ENCODE measurements around the gene IL25.

DNA sequence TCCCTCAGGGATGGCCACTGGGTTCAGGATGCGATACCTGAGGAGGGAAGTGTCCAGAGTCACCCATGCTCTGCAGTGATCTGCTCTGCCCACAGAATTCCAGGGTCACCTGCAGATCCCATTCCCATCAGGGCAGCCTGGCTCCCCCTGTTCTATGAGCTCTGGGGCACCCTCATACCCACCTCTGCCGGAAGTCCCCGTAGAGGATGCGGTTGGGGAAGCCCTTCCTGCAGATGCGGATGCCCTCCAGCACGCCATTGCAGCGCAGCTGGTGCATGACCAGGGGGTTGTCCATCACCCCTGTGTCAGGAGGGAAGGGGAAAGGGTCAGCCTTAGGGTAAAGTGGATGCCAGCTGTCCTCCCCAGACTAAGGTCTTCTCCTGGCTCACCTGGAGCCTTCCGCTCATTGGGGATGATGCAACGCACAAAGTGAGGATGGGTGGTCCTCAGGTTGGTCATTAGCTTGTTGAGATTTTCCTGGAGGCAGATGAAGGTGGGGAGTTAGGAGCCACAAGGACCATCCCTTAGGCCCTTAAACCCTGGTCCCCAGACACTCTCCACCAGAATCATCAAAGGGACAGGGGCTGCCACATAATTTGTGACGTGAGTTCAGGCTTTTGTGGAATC lies 24.3 kb downstream of the IL25 start:
- TF ChIP-seq, protein P1, sequence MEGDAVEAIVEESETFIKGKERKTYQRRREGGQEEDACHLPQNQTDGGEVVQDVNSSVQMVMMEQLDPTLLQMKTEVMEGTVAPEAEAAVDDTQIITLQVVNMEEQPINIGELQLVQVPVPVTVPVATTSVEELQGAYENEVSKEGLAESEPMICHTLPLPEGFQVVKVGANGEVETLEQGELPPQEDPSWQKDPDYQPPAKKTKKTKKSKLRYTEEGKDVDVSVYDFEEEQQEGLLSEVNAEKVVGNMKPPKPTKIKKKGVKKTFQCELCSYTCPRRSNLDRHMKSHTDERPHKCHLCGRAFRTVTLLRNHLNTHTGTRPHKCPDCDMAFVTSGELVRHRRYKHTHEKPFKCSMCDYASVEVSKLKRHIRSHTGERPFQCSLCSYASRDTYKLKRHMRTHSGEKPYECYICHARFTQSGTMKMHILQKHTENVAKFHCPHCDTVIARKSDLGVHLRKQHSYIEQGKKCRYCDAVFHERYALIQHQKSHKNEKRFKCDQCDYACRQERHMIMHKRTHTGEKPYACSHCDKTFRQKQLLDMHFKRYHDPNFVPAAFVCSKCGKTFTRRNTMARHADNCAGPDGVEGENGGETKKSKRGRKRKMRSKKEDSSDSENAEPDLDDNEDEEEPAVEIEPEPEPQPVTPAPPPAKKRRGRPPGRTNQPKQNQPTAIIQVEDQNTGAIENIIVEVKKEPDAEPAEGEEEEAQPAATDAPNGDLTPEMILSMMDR (IDR thresholded peaks at IDR 0.05 in 4 of 5, conservative IDR thresholded peaks at IDR 0.05 in 1 of 5) = no peak
- no peak for TF ChIP-seq POLR2A (IDR thresholded peaks at IDR 0.05)

Data from gastrocnemius medialis (tissue), 4 donors.